Measurements from ENCODE around the gene MRPL11.

MRPL11 gene

DNA sequence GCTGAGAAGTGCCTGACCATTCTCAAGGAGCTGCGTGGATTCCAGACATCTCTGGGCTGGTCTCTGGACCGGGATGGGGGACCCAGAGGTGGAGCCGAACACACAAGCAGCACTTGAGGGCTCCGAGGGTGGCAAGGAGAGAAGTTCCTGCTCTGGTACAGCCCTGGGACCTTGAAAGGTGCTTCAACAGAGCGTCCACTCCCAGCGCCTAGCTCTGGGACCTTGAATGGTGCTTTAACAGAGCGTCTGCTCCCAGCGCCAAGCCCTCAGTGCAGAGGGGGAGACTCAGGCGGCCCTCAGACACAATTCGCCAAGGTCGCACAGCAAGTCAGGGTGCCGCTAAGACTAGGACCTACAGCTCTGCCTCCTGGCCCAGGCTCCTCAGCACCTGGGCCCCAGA is 28.5 kb downstream of the MRPL11 start:
- POLR2A ChIA-PET (ENCODE audit: low non-redundant PET), result no interaction called here
- CTCF ChIA-PET, result interaction anchor here (1.3 to 2.2 kb wide), 4 partner anchors 11 to 268 kb away, joined by 3 to 13 read pairs (median 5); partner anchors contain the start of gene NPAS4
- no peak overlapping the region for H3K27ac ChIP-seq
- TF ChIP-seq, protein P1, sequence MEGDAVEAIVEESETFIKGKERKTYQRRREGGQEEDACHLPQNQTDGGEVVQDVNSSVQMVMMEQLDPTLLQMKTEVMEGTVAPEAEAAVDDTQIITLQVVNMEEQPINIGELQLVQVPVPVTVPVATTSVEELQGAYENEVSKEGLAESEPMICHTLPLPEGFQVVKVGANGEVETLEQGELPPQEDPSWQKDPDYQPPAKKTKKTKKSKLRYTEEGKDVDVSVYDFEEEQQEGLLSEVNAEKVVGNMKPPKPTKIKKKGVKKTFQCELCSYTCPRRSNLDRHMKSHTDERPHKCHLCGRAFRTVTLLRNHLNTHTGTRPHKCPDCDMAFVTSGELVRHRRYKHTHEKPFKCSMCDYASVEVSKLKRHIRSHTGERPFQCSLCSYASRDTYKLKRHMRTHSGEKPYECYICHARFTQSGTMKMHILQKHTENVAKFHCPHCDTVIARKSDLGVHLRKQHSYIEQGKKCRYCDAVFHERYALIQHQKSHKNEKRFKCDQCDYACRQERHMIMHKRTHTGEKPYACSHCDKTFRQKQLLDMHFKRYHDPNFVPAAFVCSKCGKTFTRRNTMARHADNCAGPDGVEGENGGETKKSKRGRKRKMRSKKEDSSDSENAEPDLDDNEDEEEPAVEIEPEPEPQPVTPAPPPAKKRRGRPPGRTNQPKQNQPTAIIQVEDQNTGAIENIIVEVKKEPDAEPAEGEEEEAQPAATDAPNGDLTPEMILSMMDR (conservative IDR thresholded peaks at IDR 0.05; ENCODE audit: low read depth), result no peak
- no peak for DNase-seq (ENCODE audit: low spot score)

DNA sequence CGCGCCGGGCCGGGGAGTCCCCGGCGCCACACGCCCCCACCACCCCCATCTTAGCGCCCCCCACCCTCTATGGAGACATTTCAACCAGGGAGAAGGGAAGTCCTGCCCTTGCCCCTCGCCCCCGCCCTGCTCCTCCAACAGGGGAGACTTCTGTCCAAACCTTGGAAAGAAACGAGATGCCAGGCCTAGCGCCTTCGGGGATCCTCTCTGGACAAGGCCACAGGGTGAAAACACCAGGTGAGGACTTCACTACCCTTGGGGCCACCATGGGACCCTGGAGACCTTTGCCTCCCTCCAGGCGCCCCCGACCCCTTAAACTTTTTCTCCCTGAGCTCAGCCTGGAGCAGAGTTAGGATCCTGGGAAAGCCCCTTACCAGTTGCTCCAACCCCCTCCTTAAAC is 29.4 kb downstream of the MRPL11 start:
- H3K27ac ChIP-seq, result no peak overlapping the region
- TF ChIP-seq, protein P1 (conservative IDR thresholded peaks at IDR 0.05; ENCODE audit: low read depth), result no peak
- ChIA-PET POLR2A (ENCODE audit: low non-redundant PET) (no interaction called here), CTCF (interaction anchor here (0.5 to 2.2 kb wide), 24 partner anchors 9 to 965 kb away, joined by 3 to 13 read pairs (median 4); partner anchors contain the start of genes MRPL11 and RBM4B)
- DNase-seq (ENCODE audit: low spot score), result no peak

DNA sequence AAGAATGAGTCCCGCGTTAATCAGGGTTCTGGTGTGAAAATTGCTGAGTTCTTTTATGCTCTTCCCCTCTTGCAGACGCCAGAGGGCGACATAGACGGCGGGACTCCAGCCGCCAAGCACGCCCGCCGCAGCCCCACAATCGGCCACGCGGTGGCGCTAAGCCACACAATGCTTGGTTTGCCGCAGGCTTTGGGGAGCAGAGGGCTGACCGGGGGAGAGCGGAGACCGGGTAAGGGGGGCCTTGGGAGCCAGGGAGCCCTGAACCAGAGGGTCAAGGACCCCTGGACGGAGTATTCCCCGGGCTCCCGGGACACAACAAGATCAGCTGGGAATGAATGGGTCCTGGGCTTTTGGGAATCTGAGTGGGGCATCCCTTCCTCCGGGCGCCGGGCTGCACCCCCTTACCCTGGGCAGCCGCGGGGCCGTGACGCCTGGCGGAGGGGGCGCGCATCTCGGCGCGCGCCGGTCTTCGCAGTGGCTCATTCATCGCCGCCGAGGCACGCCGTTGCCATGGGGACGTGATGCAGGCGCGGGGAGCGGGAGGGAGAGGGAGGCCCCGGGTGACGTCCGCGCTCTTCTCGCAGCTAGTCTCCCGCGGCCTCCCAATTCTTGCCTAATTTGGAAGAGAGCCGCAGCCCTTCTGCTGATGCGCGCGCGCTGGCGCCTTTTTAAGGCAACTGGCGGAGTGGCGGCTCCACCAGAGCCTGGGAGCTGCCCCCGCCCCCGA is 30.0 kb downstream of the MRPL11 start:
- DNase-seq (ENCODE audit: low spot score), result peak; percentile 89
- ChIA-PET POLR2A (ENCODE audit: low non-redundant PET) (no interaction called here), CTCF (interaction anchor here (0.5 to 1.7 kb wide), 23 partner anchors 9 to 965 kb away, joined by 3 to 11 read pairs (median 4); partner anchors contain the start of genes MRPL11 and RBM4B)
- TF ChIP-seq, protein P1 (conservative IDR thresholded peaks at IDR 0.05; ENCODE audit: low read depth), result peak; percentile 99
- H3K27ac ChIP-seq, result no peak overlapping the region

DNA sequence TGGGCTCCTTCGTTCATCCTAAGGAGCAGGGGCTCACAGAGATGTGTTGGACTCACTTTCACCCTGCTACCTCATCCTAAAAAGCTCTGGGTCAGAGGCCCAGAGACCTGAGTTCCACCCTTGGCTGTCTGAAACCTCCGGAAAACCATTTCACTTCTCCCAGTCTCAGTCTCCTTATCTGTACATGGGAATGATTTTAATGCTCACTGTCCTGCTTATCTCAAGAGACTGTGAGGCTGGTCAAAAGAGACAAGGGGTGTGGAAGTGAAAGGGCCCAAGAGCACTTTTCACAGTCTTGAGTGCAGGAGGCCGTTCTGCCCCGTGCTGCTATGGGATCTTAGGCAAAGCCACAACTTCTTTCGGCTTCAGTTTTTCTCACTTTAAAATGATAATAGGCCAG is 31.0 kb downstream of the MRPL11 start:
- no peak for DNase-seq (ENCODE audit: low spot score)
- POLR2A ChIA-PET (ENCODE audit: low non-redundant PET), result no interaction called here
- H3K27ac ChIP-seq, result no peak overlapping the region
- CTCF ChIA-PET, result interaction anchor here (0.6 to 1.4 kb wide), 6 partner anchors 10 to 866 kb away, joined by 3 to 6 read pairs (median 4); no protein-coding TSS in a partner anchor
- TF ChIP-seq, protein P1 (conservative IDR thresholded peaks at IDR 0.05; ENCODE audit: low read depth), result no peak

DNA sequence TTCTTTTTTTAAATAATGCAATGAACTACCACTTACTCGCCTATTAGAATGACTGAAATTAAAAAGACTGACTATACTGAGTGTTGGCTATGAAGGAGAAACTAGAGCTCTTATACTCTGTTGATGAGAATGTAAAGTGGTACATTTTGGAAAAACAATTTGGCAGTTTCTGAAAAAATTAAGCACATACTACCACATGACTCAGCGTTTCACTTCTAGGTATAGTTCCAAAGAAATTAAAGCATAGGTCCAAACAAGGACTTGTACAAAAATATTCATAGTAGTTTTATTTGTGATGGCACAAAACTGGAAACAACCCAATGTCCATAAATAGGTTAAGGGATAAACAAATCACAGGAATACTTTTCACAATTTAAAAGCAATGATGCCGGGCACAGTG is 44.7 kb downstream of the MRPL11 start:
- no peak for DNase-seq (ENCODE audit: low spot score)
- no peak overlapping the region for H3K27ac ChIP-seq
- TF ChIP-seq, protein P1 (conservative IDR thresholded peaks at IDR 0.05; ENCODE audit: low read depth), result no peak
- POLR2A ChIA-PET (ENCODE audit: low non-redundant PET), result no interaction called here
- CTCF ChIA-PET, result interaction anchor here (1.0 kb wide), 1 partner anchor 82 kb away, joined by 3 read pairs; no protein-coding TSS in a partner anchor

DNA sequence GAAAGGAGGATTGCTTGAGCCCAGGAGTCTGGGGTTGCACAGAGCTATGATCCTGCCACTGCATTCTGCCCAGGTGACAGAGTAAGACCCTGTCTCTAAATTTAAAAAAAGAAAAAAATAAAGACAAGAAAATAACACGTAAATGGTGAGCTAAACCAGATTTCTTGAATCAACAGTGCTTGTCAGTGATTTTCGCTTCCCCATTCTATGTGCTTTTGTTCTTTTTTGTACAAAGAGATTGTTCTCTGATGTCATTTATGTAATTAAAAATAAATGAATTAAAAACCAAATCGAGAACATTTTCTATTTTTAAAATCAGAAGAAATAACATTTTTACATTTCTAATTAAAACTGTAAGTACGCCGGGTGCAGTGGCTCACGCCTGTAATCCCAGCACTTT is 47.3 kb downstream of the MRPL11 start:
- ChIA-PET POLR2A (ENCODE audit: low non-redundant PET) (no interaction called here), CTCF (interaction anchor here (0.7 to 1.2 kb wide), 2 partner anchors 80 to 301 kb away, joined by 3 to 4 read pairs; no protein-coding TSS in a partner anchor)
- TF ChIP-seq, protein P1 (conservative IDR thresholded peaks at IDR 0.05; ENCODE audit: low read depth), result no peak
- no peak overlapping the region for H3K27ac ChIP-seq
- DNase-seq (ENCODE audit: low spot score), result no peak

Data from RWPE1 (cell line).